A549 (cell line): ENCODE results near the gene PRTFDC1. TPM values are rescaled to one million over a fixed set of nuclear protein-coding genes. Genes with fewer than 3 reads are reported as not detected.

Experiments used
- ATAC-seq, 2 experiments: fragments of 200-7000 bp in 1 of 2; fragments of >200 bp in 1 of 2; cut with Nextera tagmentation in 1 of 2; cut with Tn5 transposase in 1 of 2; 3 replicates each; pipeline versions ENCODE4 v1.8.0 to v1.9.1; 2018 to 2020; ENCODE audit warnings: mild to moderate bottlenecking in 1 of 2, moderate library complexity in 1 of 2
- CTCF ChIA-PET: fragments of 300-600 bp; sonication (Branson Sonifier 250); formaldehyde crosslinking; extraction: SDS; loops from one replicate; lab custom pipeline; 2021; ENCODE audit warnings: antibody characterized with exemption, inconsistent platforms; lab: Yijun Ruan, JAX
- POLR2A ChIA-PET: fragments of 350-600 bp; formaldehyde crosslinking; extraction: SDS; loops from one replicate; lab custom pipeline; 2021; ENCODE audit warnings: antibody characterized with exemption, inconsistent platforms; lab: Yijun Ruan, JAX
- DNase-seq, 2 experiments: peaks; one replicate each; pipeline versions ENCODE4 v3.0.0 to v3.0.0-alpha.2; 2011 to 2016; ENCODE audit warnings: low read depth in 1 of 2, low spot score in 1 of 2
- FAIRE-seq: peaks from 2 replicates; lab custom pipeline; 2011; peaks lifted over from hg19 to GRCh38; lab: Jason Lieb, UNC
- H3K27ac ChIP-seq, 2 experiments: fragments of >200 bp; sonication (Bioruptor Twin); formaldehyde crosslinking; 3 replicates each; pipeline ENCODE4 v1.5.1; 2016 to 2017
- H3K4me1 ChIP-seq: fragments of >200 bp; sonication (Bioruptor Twin); formaldehyde crosslinking; 3 replicates; pipeline ENCODE4 v1.6.1; 2016
- H3K4me2 ChIP-seq: fragments of >200 bp; sonication (Bioruptor Twin); formaldehyde crosslinking; 3 replicates; pipeline ENCODE4 v1.6.1; 2016
- H3K4me3 ChIP-seq: fragments of >200 bp; sonication (Bioruptor Twin); formaldehyde crosslinking; 3 replicates; pipeline ENCODE4 v1.5.1; 2016
- H3K9me3 ChIP-seq: fragments of >200 bp; sonication (Bioruptor Twin); formaldehyde crosslinking; 3 replicates; pipeline ENCODE4 v1.6.1; 2016
- ESRRA ChIP-seq: fragments of 150-350 bp; IDR thresholded peaks from 2 replicates; pipeline ENCODE4 v1.6.1; 2014; ENCODE audit warnings: mild to moderate bottlenecking, low read length, borderline replicate concordance
- TFCP2L1 ChIP-seq: fragments of 250-450 bp; sonication (Bioruptor Pico); IDR thresholded peaks from 2 replicates; pipeline ENCODE4 v1.5.0; 2021; ENCODE audit warnings: mild to moderate bottlenecking
- WGBS: methylation state at CpG from one replicate; pipeline ENCODE4 v1.1.6; 2017; ENCODE audit errors: missing lambda C conversion rate; 5-methylcytosine and 5-hydroxymethylcytosine counted together
- polyA plus RNA-seq, 4 experiments: library from polyadenylated mRNA; depleted of rRNA in 3 of 4; stranded (reverse); fragments of >200 nt; fragmentation: RNase III in 1 of 4; extraction: RNeasy Plus Mini Kit Qiagen cat#74134 plus additional on column Dnase treatment in 1 of 4; gene quantifications; 2 replicates in 3 of 4; 3 replicates in 1 of 4; pipeline ENCODE4 v1.2.3, GENCODE V29; 2011 to 2017
- small RNA-seq, 6 experiments: library from RNA; depleted of rRNA; stranded (forward); fragments of <200 nt; gene quantifications; one replicate each; pipeline ENCODE3, GENCODE V24; 2012
- TF ChIP-seq, protein P1 (sequence below): fragments of 250-450 bp; sonication (Bioruptor Pico); IDR thresholded peaks from 2 replicates; pipeline ENCODE4 v1.5.0; 2021; ENCODE audit warnings: mild to moderate bottlenecking, moderate library complexity, borderline replicate concordance
- TF ChIP-seq, protein P2 (sequence below): IDR thresholded peaks from 2 replicates; pipeline ENCODE4 v1.6.1; 2012; ENCODE audit warnings: low read depth, borderline replicate concordance

PRTFDC1 gene
- polyA plus RNA-seq, 2 of the 4 experiments (the other 2 are of a cell fraction): 35.6 to 39.2 TPM

DNA sequence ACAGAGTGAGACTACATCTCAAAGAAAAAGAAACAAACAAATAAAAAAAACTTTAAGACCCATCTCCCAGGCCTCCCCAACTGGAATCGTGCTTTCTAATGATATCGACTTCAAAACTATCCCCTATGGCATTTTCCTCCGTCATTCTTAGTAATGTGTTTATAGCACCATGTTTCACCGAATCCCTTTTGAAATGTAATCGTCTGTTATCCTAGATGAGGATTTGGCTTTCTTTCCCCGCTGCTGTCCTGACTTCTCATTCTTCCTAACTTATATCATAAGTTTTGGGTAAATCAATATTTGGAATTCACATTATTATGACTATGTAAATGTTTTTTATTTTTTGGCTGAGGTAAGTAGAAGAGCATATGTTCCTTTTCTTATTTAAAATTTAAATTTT is 151.5 kb downstream of the PRTFDC1 start:
- FAIRE-seq (no peak), DNase-seq (no peak), ATAC-seq (no peak)
- Histone ChIP-seq H3K4me2 (no peak overlapping the region), H3K4me1 (no peaks in the 10 kb centered on the region), H3K27ac (no peak overlapping the region), H3K4me3 (no peak overlapping the region), H3K9me3 (no peaks in the 10 kb centered on the region)
- CTCF ChIA-PET: interaction anchor here (0.6 kb wide), 1 partner anchor 481 kb away, joined by 3 read pairs; no protein-coding TSS in a partner anchor
- no peak for TF ChIP-seq TFCP2L1 (CRISPR knock-in tag)
- TF ChIP-seq ESRRA: no peak
- TF ChIP-seq, protein P1, sequence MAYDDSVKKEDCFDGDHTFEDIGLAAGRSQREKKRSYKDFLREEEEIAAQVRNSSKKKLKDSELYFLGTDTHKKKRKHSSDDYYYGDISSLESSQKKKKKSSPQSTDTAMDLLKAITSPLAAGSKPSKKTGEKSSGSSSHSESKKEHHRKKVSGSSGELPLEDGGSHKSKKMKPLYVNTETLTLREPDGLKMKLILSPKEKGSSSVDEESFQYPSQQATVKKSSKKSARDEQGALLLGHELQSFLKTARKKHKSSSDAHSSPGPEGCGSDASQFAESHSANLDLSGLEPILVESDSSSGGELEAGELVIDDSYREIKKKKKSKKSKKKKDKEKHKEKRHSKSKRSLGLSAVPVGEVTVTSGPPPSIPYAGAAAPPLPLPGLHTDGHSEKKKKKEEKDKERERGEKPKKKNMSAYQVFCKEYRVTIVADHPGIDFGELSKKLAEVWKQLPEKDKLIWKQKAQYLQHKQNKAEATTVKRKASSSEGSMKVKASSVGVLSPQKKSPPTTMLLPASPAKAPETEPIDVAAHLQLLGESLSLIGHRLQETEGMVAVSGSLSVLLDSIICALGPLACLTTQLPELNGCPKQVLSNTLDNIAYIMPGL (CRISPR knock-in tag): no peak
- TF ChIP-seq, protein P2, sequence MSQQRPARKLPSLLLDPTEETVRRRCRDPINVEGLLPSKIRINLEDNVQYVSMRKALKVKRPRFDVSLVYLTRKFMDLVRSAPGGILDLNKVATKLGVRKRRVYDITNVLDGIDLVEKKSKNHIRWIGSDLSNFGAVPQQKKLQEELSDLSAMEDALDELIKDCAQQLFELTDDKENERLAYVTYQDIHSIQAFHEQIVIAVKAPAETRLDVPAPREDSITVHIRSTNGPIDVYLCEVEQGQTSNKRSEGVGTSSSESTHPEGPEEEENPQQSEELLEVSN: no peak
- POLR2A ChIA-PET: no interaction called here
- WGBS: 88% methylated on average over 6 of the region's 6 CpGs

Small RNAs within 50 kb of the gene (small RNA-seq; reads per million reads assigned to genes)
- gene AL512598.1 (0 to 0.04 (median 0) reads per million in 6 experiments), gene RN7SKP241 (0 reads per million in 6 experiments)

Other genes with a start within 250 kb of the PRTFDC1 start
- gene ARHGAP21, start 228.7 kb downstream of the PRTFDC1 start, polyA plus RNA-seq (2011; rRNA removed): 83.8 and 84.4 TPM in 2 replicates
- gene ARHGAP21, start 228.7 kb downstream of the PRTFDC1 start, polyA plus RNA-seq (2017; fragmentation: RNase III; extraction: RNeasy Plus Mini Kit Qiagen cat#74134 plus additional on column Dnase treatment): 27.8 to 36.1 TPM (median 30.5 TPM) in 3 replicates
- 0.38 and 0.43 TPM in 2 replicates for gene ENKUR, start 63.6 kb upstream of the PRTFDC1 start, polyA plus RNA-seq (2011; rRNA removed)
- gene ENKUR, start 63.6 kb upstream of the PRTFDC1 start, polyA plus RNA-seq (2017; fragmentation: RNase III; extraction: RNeasy Plus Mini Kit Qiagen cat#74134 plus additional on column Dnase treatment): 0.28 to 0.30 TPM (median 0.30 TPM) in 3 replicates
- gene THNSL1, start 64.0 kb upstream of the PRTFDC1 start, polyA plus RNA-seq (2011; rRNA removed): 5.8 and 6.1 TPM in 2 replicates
- gene THNSL1, start 64.0 kb upstream of the PRTFDC1 start, polyA plus RNA-seq (2017; fragmentation: RNase III; extraction: RNeasy Plus Mini Kit Qiagen cat#74134 plus additional on column Dnase treatment): 4.8 to 5.2 TPM (median 5.1 TPM) in 3 replicates
- 0.01 and 0.05 TPM in 2 replicates for gene GPR158, start 222.4 kb upstream of the PRTFDC1 start, polyA plus RNA-seq (2011; rRNA removed)
- gene GPR158, start 222.4 kb upstream of the PRTFDC1 start, polyA plus RNA-seq (2017; fragmentation: RNase III; extraction: RNeasy Plus Mini Kit Qiagen cat#74134 plus additional on column Dnase treatment): 0.03 TPM in 1 of 3 replicates, not detected in the others